ENCODE measurements around the gene PSG2. TPM values are rescaled to one million over a fixed set of nuclear protein-coding genes. Genes with fewer than 3 reads are reported as not detected.
"Not testable (repeated sequence)": the region's sequence is repeated elsewhere in the genome, so short reads cannot be mapped to it uniquely, and the experiment has no call there.

The PSG2 gene
- total RNA-seq (not detected), polyA plus RNA-seq (not detected)

DNA sequence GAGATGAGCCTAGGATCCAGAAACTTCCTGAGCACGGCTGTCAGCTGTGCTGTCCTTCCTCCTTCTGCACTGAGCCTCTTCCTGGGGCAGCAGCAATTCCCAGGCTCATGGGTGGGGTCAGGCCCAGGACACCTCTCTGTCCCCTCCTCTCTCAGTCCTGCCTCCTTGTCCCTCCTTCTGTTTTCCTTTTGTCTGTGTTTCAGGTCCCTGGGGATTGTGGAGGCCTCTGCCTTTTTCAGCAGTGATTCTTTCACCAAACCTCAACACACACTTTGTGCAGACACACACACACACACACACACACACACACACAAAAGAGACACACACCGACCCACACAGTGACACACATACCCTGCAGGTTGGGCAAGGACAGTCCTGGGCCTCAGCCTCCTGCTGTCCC lies at the start of gene PSG2:
TSS of gene PSG2 (minus strand) at position 101 of the 400 bp plus-strand sequence. CDS start 132 bp downstream, outside the sequence.
- WGBS, result 66% methylated on average over 2 of the region's 2 CpGs
- not testable (repeated sequence) for H3K36me3 ChIP-seq (ENCODE audit: insufficient read depth); H3K4me3 ChIP-seq (ENCODE audit: low read depth, low read length); H3K27ac ChIP-seq (ENCODE audit: low read depth); H3K4me1 ChIP-seq (ENCODE audit: insufficient read depth); DNase-seq (ENCODE audit: extremely low spot score)

DNA sequence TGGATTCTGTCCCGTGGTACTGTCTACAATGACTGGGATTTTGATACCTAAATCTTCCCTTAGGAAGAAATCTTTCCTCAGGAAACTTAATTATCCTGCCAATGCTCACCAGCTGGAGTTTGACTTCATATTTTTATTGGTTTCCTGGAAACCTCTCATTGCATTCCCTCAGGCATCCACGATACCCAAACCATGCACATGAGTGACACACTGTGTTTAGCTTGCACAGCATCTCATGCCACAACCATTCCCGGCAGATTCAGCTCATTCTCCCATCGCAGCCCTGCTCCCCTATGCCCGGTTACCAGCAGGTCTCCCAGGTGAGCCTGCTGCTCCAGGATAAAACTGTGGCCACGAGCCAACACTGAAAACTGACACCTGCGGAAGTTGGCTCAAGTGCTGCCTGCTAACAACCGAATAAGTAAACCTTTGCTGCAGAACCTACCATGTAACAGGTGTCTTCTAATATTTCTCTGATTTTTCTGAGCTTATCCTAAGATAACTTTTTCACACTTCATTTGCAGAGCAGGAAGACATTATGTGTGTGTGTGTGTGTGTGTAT lies 48.9 kb upstream of the PSG2 start:
- H3K27ac ChIP-seq (ENCODE audit: low read depth); H3K4me3 ChIP-seq (ENCODE audit: low read depth, low read length); H3K36me3 ChIP-seq (ENCODE audit: insufficient read depth); H3K4me1 ChIP-seq (ENCODE audit: insufficient read depth); DNase-seq (ENCODE audit: extremely low spot score): not testable (repeated sequence)
- 61% methylated on average over 8 of the region's 8 CpGs for WGBS

DNA sequence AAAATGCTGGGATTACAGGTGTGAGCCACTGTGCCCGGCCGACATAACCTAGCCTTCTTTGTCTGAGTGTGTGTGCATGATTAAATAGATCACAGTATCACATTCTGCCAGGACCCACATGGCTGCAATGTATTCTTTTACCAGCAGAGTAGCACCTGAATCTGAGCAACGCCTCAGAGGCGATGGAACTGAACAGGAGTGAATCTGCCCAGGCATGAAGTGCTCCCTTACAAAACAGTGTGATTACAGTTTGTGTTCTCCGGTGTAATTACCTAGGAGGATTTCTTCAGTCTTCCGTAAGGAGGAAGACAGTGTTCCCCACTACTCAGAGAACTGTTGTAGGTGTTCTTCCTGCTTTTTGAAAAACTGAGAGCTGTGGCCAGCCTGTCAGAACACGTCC lies 46.7 kb upstream of the PSG2 start:
- not testable (repeated sequence) for H3K27ac ChIP-seq (ENCODE audit: low read depth)
- 76% methylated on average over 7 of the region's 7 CpGs for WGBS

GRCh38 chr19:43127336-43127735 lies 44.8 kb upstream of the PSG2 start:
- WGBS, result 47% methylated on average over 3 of the region's 3 CpGs
- not testable (repeated sequence) for H3K27ac ChIP-seq (ENCODE audit: low read depth); DNase-seq (ENCODE audit: extremely low spot score); H3K4me3 ChIP-seq (ENCODE audit: low read depth, low read length); H3K4me1 ChIP-seq (ENCODE audit: insufficient read depth); H3K36me3 ChIP-seq (ENCODE audit: insufficient read depth)

More for the DNA sequence above, 46.7 kb upstream of the PSG2 start:
- H3K4me1 ChIP-seq (ENCODE audit: insufficient read depth); H3K4me3 ChIP-seq (ENCODE audit: low read depth, low read length); H3K36me3 ChIP-seq (ENCODE audit: insufficient read depth); DNase-seq (ENCODE audit: extremely low spot score): not testable (repeated sequence)

GRCh38 chr19:43126720-43127119 lies 44.2 kb upstream of the PSG2 start:
- no peak for DNase-seq (ENCODE audit: extremely low spot score)
- Histone ChIP-seq H3K4me1 (ENCODE audit: insufficient read depth) (no peaks in the 10 kb centered on the region), H3K27ac (ENCODE audit: low read depth) (no peak overlapping the region), H3K4me3 (ENCODE audit: low read depth, low read length) (no peak overlapping the region), H3K36me3 (ENCODE audit: insufficient read depth) (no peaks in the 10 kb centered on the region)
- 69% methylated on average over 4 of the region's 4 CpGs for WGBS

- 68% methylated on average over 2 of the region's 2 CpGs for WGBS
- Histone ChIP-seq H3K36me3 (ENCODE audit: insufficient read depth) (no peaks in the 10 kb centered on the region), H3K4me3 (ENCODE audit: low read depth, low read length) (no peak overlapping the region), H3K4me1 (ENCODE audit: insufficient read depth) (no peaks in the 10 kb centered on the region), H3K27ac (ENCODE audit: low read depth) (no peak overlapping the region)
- DNase-seq (ENCODE audit: extremely low spot score), result no peak
Observed at GRCh38 chr19:43124360-43124759, 41.9 kb upstream of the PSG2 start.

DNA sequence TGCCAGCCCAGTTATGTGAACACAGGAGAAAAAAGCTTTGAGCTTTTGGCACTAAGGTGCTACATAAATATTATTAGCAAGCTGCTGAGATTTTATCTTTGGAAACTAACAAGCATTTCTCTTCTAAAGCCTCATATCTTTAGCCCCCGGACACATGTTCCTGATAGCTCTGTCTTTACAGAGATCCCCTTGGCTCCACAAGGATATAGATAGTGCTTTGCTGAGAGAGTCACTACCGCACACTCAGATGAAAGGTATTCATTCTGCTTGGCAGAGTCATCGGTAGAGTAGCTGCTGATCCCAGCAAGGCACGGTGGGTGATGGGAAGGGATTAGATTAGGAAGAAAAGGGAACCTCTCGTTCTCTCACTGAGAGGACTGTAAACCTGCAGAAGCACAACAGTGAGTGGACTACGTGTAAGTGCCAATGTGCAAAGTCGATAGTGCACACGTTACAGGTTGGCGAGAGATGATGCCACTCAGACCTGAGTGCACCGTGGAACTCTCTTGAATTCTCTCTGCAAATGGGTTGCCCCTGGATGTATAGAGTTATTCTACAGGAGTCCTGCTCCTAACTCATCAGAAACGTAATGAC lies 38.0 kb upstream of the PSG2 start:
- not testable (repeated sequence) for H3K4me1 ChIP-seq (ENCODE audit: insufficient read depth); H3K27ac ChIP-seq (ENCODE audit: low read depth); H3K36me3 ChIP-seq (ENCODE audit: insufficient read depth); DNase-seq (ENCODE audit: extremely low spot score); H3K4me3 ChIP-seq (ENCODE audit: low read depth, low read length)
- WGBS, result 70% methylated on average over 11 of the region's 11 CpGs

DNA sequence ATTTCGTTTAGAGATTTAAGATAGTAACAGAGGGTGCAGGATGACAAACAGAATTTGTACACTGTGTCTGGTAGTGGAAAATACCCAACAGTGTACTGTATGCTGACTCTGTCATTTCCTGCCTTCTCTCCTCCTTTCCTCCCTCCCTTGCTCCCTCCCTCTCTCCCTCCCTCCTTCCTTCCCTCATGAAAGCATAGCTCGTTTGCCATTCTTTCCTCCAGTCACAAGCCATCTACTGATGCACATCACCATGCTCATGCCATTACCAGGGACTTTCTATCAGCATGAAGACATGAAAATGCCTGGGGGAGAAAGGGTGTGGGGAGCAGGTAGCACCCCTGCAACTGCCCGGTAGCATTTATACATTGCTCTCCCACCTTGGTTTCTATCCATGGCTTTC lies 37.0 kb upstream of the PSG2 start:
- H3K27ac ChIP-seq (ENCODE audit: low read depth); DNase-seq (ENCODE audit: extremely low spot score); H3K4me1 ChIP-seq (ENCODE audit: insufficient read depth); H3K4me3 ChIP-seq (ENCODE audit: low read depth, low read length); H3K36me3 ChIP-seq (ENCODE audit: insufficient read depth): not testable (repeated sequence)
- WGBS, result 67% methylated on average over 3 of the region's 3 CpGs

- H3K36me3 ChIP-seq (ENCODE audit: insufficient read depth); H3K4me1 ChIP-seq (ENCODE audit: insufficient read depth); DNase-seq (ENCODE audit: extremely low spot score); H3K27ac ChIP-seq (ENCODE audit: low read depth); H3K4me3 ChIP-seq (ENCODE audit: low read depth, low read length): not testable (repeated sequence)
- 77% methylated on average over 3 of the region's 3 CpGs for WGBS
Observed at GRCh38 chr19:43116421-43116820, 33.9 kb upstream of the PSG2 start.

- H3K4me3 ChIP-seq (ENCODE audit: low read depth, low read length); H3K36me3 ChIP-seq (ENCODE audit: insufficient read depth); H3K4me1 ChIP-seq (ENCODE audit: insufficient read depth); DNase-seq (ENCODE audit: extremely low spot score); H3K27ac ChIP-seq (ENCODE audit: low read depth): not testable (repeated sequence)
- 33% methylated on average over 1 of the region's 1 CpG for WGBS
Observed at GRCh38 chr19:43115548-43115947, 33.0 kb upstream of the PSG2 start.

- DNase-seq (ENCODE audit: extremely low spot score); H3K4me1 ChIP-seq (ENCODE audit: insufficient read depth); H3K36me3 ChIP-seq (ENCODE audit: insufficient read depth); H3K27ac ChIP-seq (ENCODE audit: low read depth); H3K4me3 ChIP-seq (ENCODE audit: low read depth, low read length): not testable (repeated sequence)
Observed at GRCh38 chr19:43115064-43115463, 32.6 kb upstream of the PSG2 start.

DNA sequence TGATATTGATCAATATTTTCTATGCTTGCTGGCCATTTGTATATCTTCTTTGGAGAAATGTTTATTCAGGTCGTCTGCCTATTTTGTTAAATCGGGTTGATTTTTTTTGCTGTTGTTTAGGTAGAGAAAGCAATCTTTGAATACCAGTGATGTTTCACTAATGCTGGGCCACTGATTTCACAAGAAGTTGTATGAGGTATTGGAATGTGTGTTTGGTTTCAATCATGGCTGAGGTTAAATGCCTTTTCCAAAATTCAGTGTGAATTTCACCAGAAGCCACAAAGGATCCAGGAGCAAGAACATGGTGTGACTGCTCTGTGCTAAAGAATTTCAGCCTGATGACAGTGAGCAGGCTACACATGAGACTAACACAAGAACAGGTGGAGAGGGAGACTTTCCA lies 32.1 kb upstream of the PSG2 start:
- WGBS, result 78% methylated on average over 2 of the region's 2 CpGs
- DNase-seq (ENCODE audit: extremely low spot score); H3K27ac ChIP-seq (ENCODE audit: low read depth); H3K4me1 ChIP-seq (ENCODE audit: insufficient read depth); H3K36me3 ChIP-seq (ENCODE audit: insufficient read depth); H3K4me3 ChIP-seq (ENCODE audit: low read depth, low read length): not testable (repeated sequence)

GRCh38 chr19:43107401-43107800 lies 24.9 kb upstream of the PSG2 start:
- H3K4me3 ChIP-seq (ENCODE audit: low read depth, low read length); H3K4me1 ChIP-seq (ENCODE audit: insufficient read depth); DNase-seq (ENCODE audit: extremely low spot score); H3K36me3 ChIP-seq (ENCODE audit: insufficient read depth); H3K27ac ChIP-seq (ENCODE audit: low read depth): not testable (repeated sequence)
- 74% methylated on average over 1 of the region's 1 CpG for WGBS

GRCh38 chr19:43105496-43105895 lies 23.0 kb upstream of the PSG2 start:
- 86% methylated on average over 1 of the region's 1 CpG for WGBS
- DNase-seq (ENCODE audit: extremely low spot score), result no peak

More at GRCh38 chr19:43105496-43105895, 23.0 kb upstream of the PSG2 start:
- no peaks in the 10 kb centered on the region for H3K4me1 ChIP-seq (ENCODE audit: insufficient read depth)
- no peak overlapping the region for H3K27ac ChIP-seq (ENCODE audit: low read depth)
- no peaks in the 10 kb centered on the region for H3K36me3 ChIP-seq (ENCODE audit: insufficient read depth)
- H3K4me3 ChIP-seq (ENCODE audit: low read depth, low read length), result no peak overlapping the region
